IPS DF 6.9 (cell line): ENCODE measurements around the gene GNB5.

Experiments used
- DNase-seq: peaks from one replicate; pipeline ENCODE4 v3.0.0-alpha.2; 2013; ENCODE audit warnings: low read depth, low spot score
- H3K27ac ChIP-seq: one replicate; pipeline ENCODE4 v1.5.1; 2013; ENCODE audit warnings: low read length, control low read depth
- H3K27me3 ChIP-seq: 2 replicates; pipeline ENCODE4 v1.6.1; 2013; ENCODE audit warnings: mild to moderate bottlenecking, low read length; ENCODE audit not compliant: control insufficient read depth, insufficient read depth
- H3K36me3 ChIP-seq: 2 replicates; pipeline ENCODE4 v1.6.1; 2013; ENCODE audit warnings: low read length; ENCODE audit not compliant: control insufficient read depth, insufficient read depth
- H3K4me1 ChIP-seq: 2 replicates; pipeline ENCODE4 v1.6.1; 2013; ENCODE audit warnings: low read length; ENCODE audit not compliant: control insufficient read depth, insufficient read depth
- H3K4me3 ChIP-seq: 2 replicates; pipeline ENCODE4 v1.5.1; 2013; ENCODE audit warnings: mild to moderate bottlenecking, low read length
- H3K9me3 ChIP-seq: 2 replicates; pipeline ENCODE4 v1.6.1; 2013; ENCODE audit warnings: low read length, inconsistent platforms; ENCODE audit not compliant: control insufficient read depth, insufficient read depth
- WGBS: extraction: QIAGEN DNeasy Blood & Tissue Kit; methylation state at CpG from one replicate; pipeline ENCODE4 v1.1.7; 2013; ENCODE audit warnings: mixed read lengths, missing lambda C conversion rate; ENCODE audit not compliant: insufficient read length, insufficient coverage; 5-methylcytosine and 5-hydroxymethylcytosine counted together

GNB5 gene

DNA sequence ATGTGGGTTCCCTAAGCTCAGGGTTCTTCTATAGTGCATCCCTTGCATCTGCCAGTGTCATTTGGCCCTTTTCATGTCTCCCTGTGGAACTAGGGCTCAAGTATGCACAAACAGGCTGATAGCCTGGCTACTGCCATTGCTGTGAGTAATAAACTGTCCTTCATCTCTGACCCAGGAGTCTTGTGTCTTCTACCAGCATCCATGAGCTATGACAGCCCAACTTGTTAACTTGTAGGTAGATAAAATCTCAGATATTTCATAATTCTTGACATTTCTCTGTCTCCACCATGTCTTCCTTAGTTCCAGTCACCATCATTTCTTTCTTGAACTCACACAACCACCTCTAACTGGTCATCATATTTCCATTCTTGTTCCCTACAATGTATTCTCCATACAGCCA lies 59.1 kb downstream of the GNB5 start:
- Histone ChIP-seq H3K4me3 (no peak overlapping the region), H3K4me1 (no peaks in the 10 kb centered on the region), H3K27me3 (no peaks in the 10 kb centered on the region), H3K9me3 (no peaks in the 10 kb centered on the region), H3K27ac (no peak overlapping the region), H3K36me3 (peaks cover 3% of the 10 kb centered on the region; the same call in 1 of the 2 replicates)
- DNase-seq = no peak

DNA sequence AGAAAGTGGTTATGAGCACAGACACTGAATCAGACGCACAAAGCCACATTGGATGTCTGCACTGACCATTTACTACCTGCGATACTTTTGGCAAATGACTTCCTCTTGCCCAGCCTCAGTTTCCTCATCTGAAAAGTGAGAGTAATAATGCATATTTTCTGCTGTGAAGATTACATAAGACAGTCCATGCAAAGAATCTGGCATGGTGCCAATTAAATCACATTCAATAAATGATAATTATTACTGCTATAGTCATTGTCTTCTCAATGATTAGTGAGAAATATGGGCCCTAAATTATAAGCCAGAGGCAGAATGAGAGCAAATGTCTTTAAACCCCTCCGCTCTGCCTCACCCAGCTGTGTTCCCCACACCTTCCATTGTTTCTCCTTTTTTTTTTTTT lies 62.6 kb downstream of the GNB5 start:
- H3K27ac ChIP-seq = no peak overlapping the region
- H3K9me3 ChIP-seq = no peaks in the 10 kb centered on the region
- DNase-seq = no peak
- no peaks in the 10 kb centered on the region for H3K27me3 ChIP-seq
- H3K4me1 ChIP-seq = no peaks in the 10 kb centered on the region
- H3K4me3 ChIP-seq = no peak overlapping the region
- peaks cover 3% of the 10 kb centered on the region; the same call in 1 of the 2 replicates for H3K36me3 ChIP-seq
- WGBS = no CpG with 5 or more reads among the region's 3 CpGs

- no peak overlapping the region for H3K4me3 ChIP-seq
- H3K9me3 ChIP-seq = no peaks in the 10 kb centered on the region
- H3K27me3 ChIP-seq = no peaks in the 10 kb centered on the region
- no CpG with 5 or more reads among the region's 11 CpGs for WGBS
- H3K36me3 ChIP-seq = no peaks in the 10 kb centered on the region
- no peak overlapping the region for H3K27ac ChIP-seq
- DNase-seq = no peak
- no peaks in the 10 kb centered on the region for H3K4me1 ChIP-seq
Observed at GRCh38 chr15:52124270-52124880, 66.8 kb downstream of the GNB5 start.

GRCh38 chr15:52121896-52122295 lies 69.3 kb downstream of the GNB5 start:
- Histone ChIP-seq H3K36me3 (no peaks in the 10 kb centered on the region), H3K9me3 (no peaks in the 10 kb centered on the region), H3K27ac (no peak overlapping the region), H3K4me3 (no peak overlapping the region), H3K27me3 (no peaks in the 10 kb centered on the region), H3K4me1 (no peaks in the 10 kb centered on the region)
- DNase-seq = no peak
- WGBS = no CpG with 5 or more reads among the region's 2 CpGs

- no peak overlapping the region for H3K4me3 ChIP-seq
- H3K36me3 ChIP-seq = no peaks in the 10 kb centered on the region
- no peak overlapping the region for H3K27ac ChIP-seq
- no peaks in the 10 kb centered on the region for H3K4me1 ChIP-seq
- no peak for DNase-seq
- WGBS = no CpG with 5 or more reads among the region's 5 CpGs
- H3K27me3 ChIP-seq = no peaks in the 10 kb centered on the region
- H3K9me3 ChIP-seq = no peaks in the 10 kb centered on the region
Observed at GRCh38 chr15:52121006-52121405, 70.2 kb downstream of the GNB5 start.

- Histone ChIP-seq H3K9me3 (no peaks in the 10 kb centered on the region), H3K36me3 (no peaks in the 10 kb centered on the region), H3K27me3 (no peaks in the 10 kb centered on the region), H3K27ac (no peak overlapping the region), H3K4me3 (no peak overlapping the region), H3K4me1 (no peaks in the 10 kb centered on the region)
- WGBS = no CpG with 5 or more reads among the region's 2 CpGs
- no peak for DNase-seq
Observed at GRCh38 chr15:52120488-52120887, 70.7 kb downstream of the GNB5 start.

DNA sequence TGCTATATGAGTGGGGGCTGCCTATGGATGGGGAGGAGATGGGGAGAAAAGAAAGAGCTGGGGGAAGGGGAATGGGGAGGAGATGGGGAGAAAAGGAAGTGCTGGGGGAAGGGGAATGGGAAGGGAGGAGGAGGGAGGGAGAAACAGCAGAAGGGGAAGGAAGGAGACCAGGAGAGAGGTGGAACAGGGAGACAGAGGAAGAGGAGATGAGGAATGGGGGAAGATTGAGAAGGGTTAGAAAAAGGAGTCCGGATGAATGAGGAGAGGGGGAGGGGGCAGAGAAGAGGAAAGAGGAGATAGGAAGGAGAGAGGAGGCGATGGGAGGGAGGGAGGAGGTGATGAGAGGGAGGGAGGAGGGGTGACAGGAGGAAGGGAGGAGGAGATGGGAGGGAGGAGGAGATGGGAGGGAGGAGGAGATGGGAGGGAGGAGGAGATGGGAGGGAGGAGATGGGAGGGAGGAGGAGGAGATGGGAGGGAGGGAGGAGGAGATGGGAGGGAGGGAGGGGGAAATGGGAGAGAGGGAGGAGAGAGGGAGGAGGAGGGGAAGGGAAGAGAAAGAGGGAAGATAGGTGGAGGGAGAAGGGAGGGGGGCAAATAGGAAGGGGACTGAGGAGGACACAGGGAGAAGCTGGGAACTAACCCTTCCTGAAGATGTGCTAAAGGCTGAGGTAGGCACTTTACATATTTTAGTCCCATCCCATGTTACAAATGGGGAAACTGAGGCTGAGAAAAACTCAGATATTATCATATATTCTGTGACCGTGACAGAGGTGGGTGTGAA lies 72.0 kb downstream of the GNB5 start:
- Histone ChIP-seq H3K36me3 (no peaks in the 10 kb centered on the region), H3K4me3 (no peak overlapping the region), H3K27ac (no peak overlapping the region), H3K4me1 (no peaks in the 10 kb centered on the region), H3K27me3 (no peaks in the 10 kb centered on the region), H3K9me3 (no peaks in the 10 kb centered on the region)
- no peak for DNase-seq
- 100% methylated on average over 2 of the region's 3 CpGs for WGBS

DNA sequence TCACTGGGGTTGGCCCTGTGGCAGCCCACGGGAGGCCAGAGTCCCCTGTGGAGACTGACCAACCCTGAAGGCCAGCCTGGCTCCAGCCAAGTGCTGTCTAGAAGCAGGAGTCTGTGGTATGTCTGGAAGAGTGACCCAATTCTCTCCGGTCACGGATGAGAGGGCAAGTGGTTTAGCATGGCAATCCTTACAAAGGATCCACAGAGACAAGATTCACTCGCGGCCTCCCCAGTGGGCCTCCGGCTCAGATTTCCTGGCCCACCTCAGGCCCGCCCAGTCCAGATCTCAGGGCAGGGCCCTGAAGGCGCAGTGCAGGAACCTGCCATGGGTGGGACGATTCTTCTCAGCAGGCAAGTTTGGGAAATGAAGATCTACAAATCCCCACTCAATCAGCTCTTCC lies 73.6 kb downstream of the GNB5 start:
- no peaks in the 10 kb centered on the region for H3K36me3 ChIP-seq
- peaks cover 4% of the 10 kb centered on the region; the same call in 1 of the 2 replicates for H3K27me3 ChIP-seq
- H3K4me3 ChIP-seq = no peak overlapping the region
- no peaks in the 10 kb centered on the region for H3K9me3 ChIP-seq
- WGBS = no CpG with 5 or more reads among the region's 9 CpGs
- no peak overlapping the region for H3K27ac ChIP-seq
- no peaks in the 10 kb centered on the region for H3K4me1 ChIP-seq
- DNase-seq = no peak

GRCh38 chr15:52115598-52116427 lies 75.4 kb downstream of the GNB5 start:
- no peak overlapping the region for H3K4me3 ChIP-seq
- no CpG with 5 or more reads among the region's 9 CpGs for WGBS
- DNase-seq = no peak

GRCh38 chr15:52114261-52115055 lies 76.7 kb downstream of the GNB5 start:
- WGBS = no CpG with 5 or more reads among the region's 5 CpGs
- no peak for DNase-seq
- Histone ChIP-seq H3K4me3 (no peak overlapping the region), H3K4me1 (no peaks in the 10 kb centered on the region; the same call in 1 of the 2 replicates), H3K27me3 (peaks cover 14% of the 10 kb centered on the region; the same call in 1 of the 2 replicates), H3K27ac (no peak overlapping the region), H3K9me3 (no peaks in the 10 kb centered on the region), H3K36me3 (no peaks in the 10 kb centered on the region)

More at GRCh38 chr15:52115598-52116427, 75.4 kb downstream of the GNB5 start:
- Histone ChIP-seq H3K4me1 (no peaks in the 10 kb centered on the region; the same call in 1 of the 2 replicates), H3K9me3 (no peaks in the 10 kb centered on the region), H3K36me3 (no peaks in the 10 kb centered on the region), H3K27me3 (peaks cover 14% of the 10 kb centered on the region; the same call in 1 of the 2 replicates), H3K27ac (no peak overlapping the region)
